ENCODE data around the gene HYI. TPM values are rescaled to one million over a fixed set of nuclear protein-coding genes. Genes with fewer than 3 reads are reported as not detected.

Gene HYI
- total RNA-seq, 2 donors from 2014 or later = 67.7 to 104 TPM

GRCh38 chr1:43427941-43428340 is 25.8 kb downstream of the HYI start:
- H3K27me3 ChIP-seq (replicated peaks; ENCODE audit: insufficient read depth) = no peaks in the 10 kb centered on the region
- WGBS = 85% methylated on average over 9 of the region's 9 CpGs
- DNase-seq (ENCODE audit: low spot score) = no peak
- H3K4me3 ChIP-seq = no peak overlapping the region
- peaks cover 34 to 47% of the 10 kb centered on the region in 2 donors for H3K36me3 ChIP-seq
- no peaks in the 10 kb centered on the region for H3K9me3 ChIP-seq
- H3K27ac ChIP-seq = no peak overlapping the region
- intact Hi-C loops (cut with DNase I) = no loop called here
- H3K4me1 ChIP-seq (replicated peaks) = no peaks in the 10 kb centered on the region
- TF ChIP-seq POLR2A (IDR thresholded peaks at IDR 0.05) = no peak
- no peak for TF ChIP-seq POLR2AphosphoS5 (IDR thresholded peaks at IDR 0.05)
- TF ChIP-seq, protein P1, sequence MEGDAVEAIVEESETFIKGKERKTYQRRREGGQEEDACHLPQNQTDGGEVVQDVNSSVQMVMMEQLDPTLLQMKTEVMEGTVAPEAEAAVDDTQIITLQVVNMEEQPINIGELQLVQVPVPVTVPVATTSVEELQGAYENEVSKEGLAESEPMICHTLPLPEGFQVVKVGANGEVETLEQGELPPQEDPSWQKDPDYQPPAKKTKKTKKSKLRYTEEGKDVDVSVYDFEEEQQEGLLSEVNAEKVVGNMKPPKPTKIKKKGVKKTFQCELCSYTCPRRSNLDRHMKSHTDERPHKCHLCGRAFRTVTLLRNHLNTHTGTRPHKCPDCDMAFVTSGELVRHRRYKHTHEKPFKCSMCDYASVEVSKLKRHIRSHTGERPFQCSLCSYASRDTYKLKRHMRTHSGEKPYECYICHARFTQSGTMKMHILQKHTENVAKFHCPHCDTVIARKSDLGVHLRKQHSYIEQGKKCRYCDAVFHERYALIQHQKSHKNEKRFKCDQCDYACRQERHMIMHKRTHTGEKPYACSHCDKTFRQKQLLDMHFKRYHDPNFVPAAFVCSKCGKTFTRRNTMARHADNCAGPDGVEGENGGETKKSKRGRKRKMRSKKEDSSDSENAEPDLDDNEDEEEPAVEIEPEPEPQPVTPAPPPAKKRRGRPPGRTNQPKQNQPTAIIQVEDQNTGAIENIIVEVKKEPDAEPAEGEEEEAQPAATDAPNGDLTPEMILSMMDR (IDR thresholded peaks at IDR 0.05) = no peak

DNA sequence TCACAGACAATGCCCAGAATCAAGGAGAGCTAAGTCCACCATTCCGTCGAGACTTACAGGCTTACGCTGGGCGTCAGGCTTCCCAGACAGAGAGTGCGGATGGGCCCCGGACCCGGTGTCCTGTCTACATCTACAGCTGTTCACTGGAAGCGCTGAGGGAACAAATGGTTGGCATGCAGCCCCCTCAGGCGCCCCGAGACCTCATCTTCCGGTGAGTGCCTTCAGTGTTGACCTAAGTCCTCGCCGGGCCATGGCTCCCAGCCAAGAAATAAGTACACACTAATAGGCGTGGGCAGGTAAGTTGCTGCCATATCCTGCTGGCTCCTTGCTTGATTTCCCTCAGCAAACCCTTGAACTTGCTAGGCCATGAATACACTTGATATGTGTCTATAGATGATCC is 26.2 kb downstream of the HYI start:
- H3K36me3 ChIP-seq = peaks cover 30 to 43% of the 10 kb centered on the region in 2 donors
- no peaks in the 10 kb centered on the region for H3K27me3 ChIP-seq (replicated peaks; ENCODE audit: insufficient read depth)
- peak; percentile 28 for DNase-seq (ENCODE audit: low spot score)
- 72% methylated on average over 14 of the region's 14 CpGs for WGBS
- no peaks in the 10 kb centered on the region for H3K9me3 ChIP-seq
- TF ChIP-seq, protein P1 (IDR thresholded peaks at IDR 0.05) = no peak
- TF ChIP-seq POLR2A (IDR thresholded peaks at IDR 0.05) (no peak), POLR2AphosphoS5 (IDR thresholded peaks at IDR 0.05) (no peak)
- H3K4me1 ChIP-seq (replicated peaks) = no peaks in the 10 kb centered on the region
- intact Hi-C loops (cut with DNase I) = no loop called here
- H3K27ac ChIP-seq = no peak overlapping the region
- no peak overlapping the region for H3K4me3 ChIP-seq

DNA sequence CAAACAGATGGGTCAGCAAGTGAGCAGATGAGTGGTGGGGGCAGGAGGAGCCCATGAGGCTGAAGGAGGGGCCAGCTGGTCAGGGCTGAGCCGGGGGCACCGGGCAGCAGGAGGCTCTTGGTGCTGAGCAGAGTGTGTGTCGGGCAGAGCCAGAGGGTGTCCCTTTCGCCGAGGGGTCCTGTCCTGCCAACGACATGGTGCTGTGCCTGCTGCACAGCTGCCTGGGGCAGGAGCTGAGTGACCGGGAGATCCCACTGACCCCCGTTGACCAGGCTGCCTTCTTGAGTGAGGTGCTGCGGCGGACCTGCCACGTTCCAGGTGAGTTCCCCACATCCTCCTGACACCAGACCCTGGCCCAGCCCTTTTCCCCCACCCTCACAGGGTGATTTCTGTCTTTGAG is 27.5 kb downstream of the HYI start:
- WGBS = 83% methylated on average over 11 of the region's 11 CpGs
- intact Hi-C loops (cut with DNase I) = no loop called here
- H3K27ac ChIP-seq = no peak overlapping the region
- H3K27me3 ChIP-seq (replicated peaks; ENCODE audit: insufficient read depth) = no peaks in the 10 kb centered on the region
- H3K4me3 ChIP-seq = no peak overlapping the region
- TF ChIP-seq POLR2A (IDR thresholded peaks at IDR 0.05) = no peak
- TF ChIP-seq, protein P1 (IDR thresholded peaks at IDR 0.05) = no peak
- TF ChIP-seq POLR2AphosphoS5 (IDR thresholded peaks at IDR 0.05) = no peak
- H3K36me3 ChIP-seq = peaks cover 25 to 35% of the 10 kb centered on the region in 2 donors
- H3K4me1 ChIP-seq (replicated peaks) = no peaks in the 10 kb centered on the region
- DNase-seq (ENCODE audit: low spot score) = no peak
- no peaks in the 10 kb centered on the region for H3K9me3 ChIP-seq

GRCh38 chr1:43425045-43425444 is 28.7 kb downstream of the HYI start:
- WGBS = 73% methylated on average over 4 of the region's 4 CpGs
- no peaks in the 10 kb centered on the region for H3K4me1 ChIP-seq (replicated peaks)
- TF ChIP-seq POLR2A (IDR thresholded peaks at IDR 0.05) = no peak
- TF ChIP-seq POLR2AphosphoS5 (IDR thresholded peaks at IDR 0.05) = no peak
- TF ChIP-seq, protein P1 (IDR thresholded peaks at IDR 0.05) = no peak
- no peaks in the 10 kb centered on the region for H3K9me3 ChIP-seq
- H3K4me3 ChIP-seq = no peak overlapping the region
- H3K27me3 ChIP-seq (replicated peaks; ENCODE audit: insufficient read depth) = no peaks in the 10 kb centered on the region
- intact Hi-C loops (cut with DNase I) = no loop called here
- H3K36me3 ChIP-seq = peaks cover 31 to 34% of the 10 kb centered on the region in 2 donors
- no peak for DNase-seq (ENCODE audit: low spot score)
- H3K27ac ChIP-seq = no peak overlapping the region

GRCh38 chr1:43423672-43424550 is 29.8 kb downstream of the HYI start:
- TF ChIP-seq, protein P1 (IDR thresholded peaks at IDR 0.05) = no peak
- TF ChIP-seq POLR2AphosphoS5 (IDR thresholded peaks at IDR 0.05) = no peak
- Histone ChIP-seq H3K4me1 (replicated peaks) (no peaks in the 10 kb centered on the region), H3K27me3 (replicated peaks; ENCODE audit: insufficient read depth) (no peaks in the 10 kb centered on the region), H3K9me3 (no peaks in the 10 kb centered on the region), H3K4me3 (no peak overlapping the region), H3K27ac (no peak overlapping the region), H3K36me3 (peaks cover 28 to 40% of the 10 kb centered on the region in 2 donors)
- WGBS = 89% methylated on average over 23 of the region's 23 CpGs
- DNase-seq (ENCODE audit: low spot score) = no peak
- intact Hi-C loops (cut with DNase I) = no loop called here

All from prostate gland (tissue), 2 donors.